Measurements from ENCODE around the gene ZNF597.

GRCh38 chr16:3439637-3440036 lies 3.7 kb downstream of the ZNF597 start:
- TF ChIP-seq, protein P1, sequence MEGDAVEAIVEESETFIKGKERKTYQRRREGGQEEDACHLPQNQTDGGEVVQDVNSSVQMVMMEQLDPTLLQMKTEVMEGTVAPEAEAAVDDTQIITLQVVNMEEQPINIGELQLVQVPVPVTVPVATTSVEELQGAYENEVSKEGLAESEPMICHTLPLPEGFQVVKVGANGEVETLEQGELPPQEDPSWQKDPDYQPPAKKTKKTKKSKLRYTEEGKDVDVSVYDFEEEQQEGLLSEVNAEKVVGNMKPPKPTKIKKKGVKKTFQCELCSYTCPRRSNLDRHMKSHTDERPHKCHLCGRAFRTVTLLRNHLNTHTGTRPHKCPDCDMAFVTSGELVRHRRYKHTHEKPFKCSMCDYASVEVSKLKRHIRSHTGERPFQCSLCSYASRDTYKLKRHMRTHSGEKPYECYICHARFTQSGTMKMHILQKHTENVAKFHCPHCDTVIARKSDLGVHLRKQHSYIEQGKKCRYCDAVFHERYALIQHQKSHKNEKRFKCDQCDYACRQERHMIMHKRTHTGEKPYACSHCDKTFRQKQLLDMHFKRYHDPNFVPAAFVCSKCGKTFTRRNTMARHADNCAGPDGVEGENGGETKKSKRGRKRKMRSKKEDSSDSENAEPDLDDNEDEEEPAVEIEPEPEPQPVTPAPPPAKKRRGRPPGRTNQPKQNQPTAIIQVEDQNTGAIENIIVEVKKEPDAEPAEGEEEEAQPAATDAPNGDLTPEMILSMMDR (IDR thresholded peaks at IDR 0.05 in 4 of 5, conservative IDR thresholded peaks at IDR 0.05 in 1 of 5): no peak
- TF ChIP-seq POLR2A (IDR thresholded peaks at IDR 0.05): no peak
